Midbrain (tissue), 1 donor: Measurements from ENCODE around the gene FBXL12.
"Not testable (repeated sequence)": the region's sequence is repeated elsewhere in the genome, so short reads cannot be mapped to it uniquely, and the experiment has no call there.

Source experiments
- DNase-seq: peaks from one replicate; lab custom pipeline; 2025; lab: John Stamatoyannopoulos, UW

FBXL12 gene

GRCh38 chr19:9838324-9838723 lies 19.4 kb upstream of the FBXL12 start:
- no peak for DNase-seq

GRCh38 chr19:9836021-9836420 lies 17.1 kb upstream of the FBXL12 start:
- DNase-seq, result no peak

- DNase-seq, result no peak
These were observed 16.6 kb upstream of the FBXL12 start for GRCh38 chr19:9835507-9835949.

- DNase-seq, result peak; percentile 99
These were observed 16.0 kb upstream of the FBXL12 start, which contains the start of gene PIN1 for GRCh38 chr19:9834726-9835506. PIN1 (plus strand) TSS chr19:9835318; CDS start chr19:9835345, 27 bp downstream.

GRCh38 chr19:9834307-9834725 lies 15.4 kb upstream of the FBXL12 start:
- DNase-seq, result no peak

- no peak for DNase-seq
These were observed 9.7 kb upstream of the FBXL12 start for GRCh38 chr19:9828551-9829063.

- peak; percentile 93 for DNase-seq
These were observed 8.7 kb upstream of the FBXL12 start, which contains the start of gene UBL5 for GRCh38 chr19:9827289-9828238. UBL5 (plus strand) TSS chr19:9827918; CDS start chr19:9828338, 420 bp downstream.

GRCh38 chr19:9823816-9824215 lies 4.9 kb upstream of the FBXL12 start:
- no peak for DNase-seq

- DNase-seq, result not testable (repeated sequence)
These were observed 1.2 kb upstream of the FBXL12 start for GRCh38 chr19:9820034-9820433.

- DNase-seq, result no peak
These were observed 674 bp upstream of the FBXL12 start for GRCh38 chr19:9819596-9819909.

- DNase-seq, result no peak
These were observed 625 bp downstream of the FBXL12 start for GRCh38 chr19:9818175-9818733.

GRCh38 chr19:9811139-9811538 lies 7.7 kb downstream of the FBXL12 start:
- no peak for DNase-seq

GRCh38 chr19:9808855-9809824 lies 9.7 kb downstream of the FBXL12 start:
- DNase-seq, result no peak

GRCh38 chr19:9806803-9807202 lies 12.1 kb downstream of the FBXL12 start:
- DNase-seq, result no peak

- DNase-seq, result no peak
These were observed 16.9 kb downstream of the FBXL12 start for GRCh38 chr19:9801976-9802375.

GRCh38 chr19:9799162-9799561 lies 19.7 kb downstream of the FBXL12 start:
- DNase-seq, result no peak

GRCh38 chr19:9797871-9798270 lies 21.0 kb downstream of the FBXL12 start:
- no peak for DNase-seq

GRCh38 chr19:9796113-9796773 lies 22.6 kb downstream of the FBXL12 start:
- peak; percentile 88 for DNase-seq

- DNase-seq, result peak; percentile 4
These were observed 25.7 kb downstream of the FBXL12 start for GRCh38 chr19:9793071-9793591.
